OCI-LY1 (cell line): ENCODE results near the gene FTHL17.

ENCODE experiments used
- CTCF ChIP-seq: fragments of 200-600 bp; sonication (generic), shearing (Covaris generic); IDR thresholded peaks from 2 replicates; pipeline ENCODE4 v1.5.1; 2017; ENCODE audit warnings: mild to moderate bottlenecking, antibody characterized with exemption, low read length, moderate library complexity, mixed read lengths
- EZH2 ChIP-seq: fragments of 200-600 bp; sonication (generic), shearing (Covaris generic); IDR thresholded peaks from 2 replicates; pipeline ENCODE4 v1.8.0; 2017; ENCODE audit warnings: borderline replicate concordance, mixed run types, mild to moderate bottlenecking, antibody characterized with exemption, low read length, moderate library complexity, mixed read lengths

- TF ChIP-seq EZH2 (no peak), CTCF (no peak)
These were observed 47.0 kb downstream of the FTHL17 start for GRCh38 chrX:31024866-31025265.
